HG03095 (cell line): Measurements from ENCODE around the gene ANOS1.
"Not testable (repeated sequence)": the region's sequence is repeated elsewhere in the genome, so short reads cannot be mapped to it uniquely, and the experiment has no call there.

Source experiments
- ATAC-seq: cut with Tn5 transposase; IDR thresholded peaks from one replicate; pipeline ENCODE4 v1.9.1; 2021; ENCODE audit warnings: moderate library complexity; ENCODE audit not compliant: unreplicated experiment

ANOS1 gene

GRCh38 chrX:8731559-8732395, at the start of gene ANOS1:
Gene ANOS1 (minus strand): TSS chrX:8732137. CDS start chrX:8732036, 101 bp downstream.
- no peak for ATAC-seq

- no peak for ATAC-seq
These were observed 41.2 kb upstream of the ANOS1 start for GRCh38 chrX:8773117-8773516.

- no peak for ATAC-seq
These were observed 28.1 kb upstream of the ANOS1 start for GRCh38 chrX:8760021-8760420.

- ATAC-seq = not testable (repeated sequence)
These were observed 26.8 kb upstream of the ANOS1 start for GRCh38 chrX:8758706-8759105.

GRCh38 chrX:8757609-8758389, 25.9 kb upstream of the ANOS1 start:
- not testable (repeated sequence) for ATAC-seq

- no peak for ATAC-seq
These were observed 23.9 kb upstream of the ANOS1 start for GRCh38 chrX:8755813-8756212.

GRCh38 chrX:8755116-8755515, 23.2 kb upstream of the ANOS1 start:
- ATAC-seq = no peak

- ATAC-seq = no peak
These were observed 17.8 kb upstream of the ANOS1 start for GRCh38 chrX:8749697-8750096.

GRCh38 chrX:8748855-8749254, 16.9 kb upstream of the ANOS1 start:
- ATAC-seq = no peak

- ATAC-seq = no peak
These were observed 11.3 kb upstream of the ANOS1 start for GRCh38 chrX:8743126-8743732.

- no peak for ATAC-seq
These were observed 10.0 kb upstream of the ANOS1 start for GRCh38 chrX:8741981-8742380.

- no peak for ATAC-seq
These were observed 6.8 kb upstream of the ANOS1 start for GRCh38 chrX:8738588-8739189.

GRCh38 chrX:8737883-8738282, 5.9 kb upstream of the ANOS1 start:
- ATAC-seq = no peak

GRCh38 chrX:8730812-8731558, 952 bp downstream of the ANOS1 start:
- no peak for ATAC-seq

GRCh38 chrX:8729811-8730210, 2.1 kb downstream of the ANOS1 start:
- no peak for ATAC-seq

- no peak for ATAC-seq
These were observed 2.9 kb downstream of the ANOS1 start for GRCh38 chrX:8728932-8729535.

- no peak for ATAC-seq
These were observed 5.8 kb downstream of the ANOS1 start for GRCh38 chrX:8726031-8726652.

- no peak for ATAC-seq
These were observed 7.6 kb downstream of the ANOS1 start for GRCh38 chrX:8724300-8724699.

- no peak for ATAC-seq
These were observed 10.4 kb downstream of the ANOS1 start for GRCh38 chrX:8721536-8721935.

GRCh38 chrX:8720136-8720535, 11.8 kb downstream of the ANOS1 start:
- no peak for ATAC-seq
